OCI-LY7 (cell line): ENCODE data around the gene HERC2.

ENCODE experiments used
- CTCF ChIP-seq: fragments of 200-600 bp; sonication (generic); conservative IDR thresholded peaks from 2 replicates; pipeline ENCODE4 v1.5.1; 2014; ENCODE audit warnings: mild to moderate bottlenecking, antibody characterized with exemption, low read length, moderate library complexity, mixed read lengths
- EZH2phosphoT487 ChIP-seq: fragments of 200-600 bp; sonication (generic); IDR thresholded peaks from 2 replicates; pipeline ENCODE4 v1.6.1; 2018; ENCODE audit warnings: low read depth, borderline replicate concordance, mild to moderate bottlenecking, mixed run types, antibody characterized with exemption, low read length, moderate library complexity, mixed read lengths

GRCh38 chr15:28147801-28148200 lies 174.2 kb downstream of the HERC2 start:
- TF ChIP-seq CTCF: no peak
- no peak for TF ChIP-seq EZH2phosphoT487
